T-helper 1 cell treated with Interleukin-12 subunit alpha and Interleukin-12 subunit beta and Interleukin-4 antibody, amounts not matched to agents 30 ng/mL and 1 ng/mL, for 36 hours (primary cell): ENCODE measurements around the gene HSP90AA1. TPM values are rescaled to one million over a fixed set of nuclear protein-coding genes. Genes with fewer than 3 reads are reported as not detected.
"Not testable (repeated sequence)": the region's sequence is repeated elsewhere in the genome, so short reads cannot be mapped to it uniquely, and the experiment has no call there.

Source experiments
- intact Hi-C: fragments of 100-400 bp; cut with micrococcal nuclease; formaldehyde crosslinking; loops from one replicate; pipeline ENCODE4 v1.15.1; 2024
- total RNA-seq: library from RNA; stranded (reverse); gene quantifications from 2 replicates; pipeline ENCODE4 v1.2.3, GENCODE V29; 2022

The HSP90AA1 gene
- 580 and 595 TPM in 2 replicates for total RNA-seq

DNA sequence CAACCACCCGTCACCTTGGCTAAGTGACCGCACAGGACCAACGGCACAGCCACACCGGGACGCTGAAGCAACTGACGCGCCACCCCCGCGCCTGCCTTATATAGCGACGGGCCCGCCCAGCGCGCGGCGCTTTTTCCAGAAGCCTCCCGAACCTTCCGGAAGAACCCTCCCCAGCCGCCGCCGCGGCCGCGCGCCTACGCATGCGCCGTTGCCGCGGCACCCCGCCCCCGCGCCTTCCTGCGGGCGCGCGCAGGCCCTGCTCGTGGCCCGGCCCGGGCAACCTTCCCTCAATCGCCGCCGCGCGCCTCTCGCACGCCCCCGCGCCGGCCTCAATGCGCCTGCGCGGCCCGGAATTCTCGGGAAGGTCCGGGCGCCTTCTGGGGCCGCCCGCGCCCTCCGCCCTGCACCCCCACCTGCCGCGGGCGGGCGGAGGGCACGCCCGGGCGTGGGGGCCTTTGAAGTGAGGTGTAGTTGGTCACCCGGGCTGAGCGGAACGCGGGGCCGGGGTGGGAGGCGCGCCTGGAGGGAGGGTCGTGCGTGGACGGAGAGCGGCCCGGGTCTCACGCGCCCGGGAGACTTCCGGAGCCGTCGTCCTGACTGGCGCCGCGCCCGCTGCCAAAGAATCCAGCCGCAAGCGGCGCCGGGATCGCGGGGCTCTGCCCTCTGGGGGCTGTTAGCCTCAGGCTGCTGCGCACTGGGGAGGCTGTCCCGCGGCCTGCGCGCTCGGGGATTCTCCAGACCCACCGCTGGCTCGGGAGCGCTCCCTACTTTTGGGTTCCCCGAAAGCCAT lies at the start of gene HSP90AA1:
HSP90AA1 (minus strand) TSS at position 73 of the 790 bp plus-strand sequence. CDS start 666 bp downstream, outside the sequence.
- intact Hi-C loops: loop anchor here (1.0 to 10.0 kb wide), 13 partner anchors 52 to 1248 kb away; partner anchors contain the start of genes CINP, DYNC1H1, EIF5 and PPP2R5C

GRCh38 chr14:102135456-102135855 lies 48.6 kb upstream of the HSP90AA1 start:
- intact Hi-C loops: loop anchor here (5.0 kb wide), 2 partner anchors 323 to 377 kb away; no protein-coding TSS in a partner anchor

GRCh38 chr14:102134719-102135118 lies 47.9 kb upstream of the HSP90AA1 start:
- intact Hi-C loops: loop anchor here (5.0 kb wide), 2 partner anchors 322 to 378 kb away; no protein-coding TSS in a partner anchor

GRCh38 chr14:102134021-102134420 lies 47.2 kb upstream of the HSP90AA1 start:
- intact Hi-C loops: not testable (repeated sequence)

DNA sequence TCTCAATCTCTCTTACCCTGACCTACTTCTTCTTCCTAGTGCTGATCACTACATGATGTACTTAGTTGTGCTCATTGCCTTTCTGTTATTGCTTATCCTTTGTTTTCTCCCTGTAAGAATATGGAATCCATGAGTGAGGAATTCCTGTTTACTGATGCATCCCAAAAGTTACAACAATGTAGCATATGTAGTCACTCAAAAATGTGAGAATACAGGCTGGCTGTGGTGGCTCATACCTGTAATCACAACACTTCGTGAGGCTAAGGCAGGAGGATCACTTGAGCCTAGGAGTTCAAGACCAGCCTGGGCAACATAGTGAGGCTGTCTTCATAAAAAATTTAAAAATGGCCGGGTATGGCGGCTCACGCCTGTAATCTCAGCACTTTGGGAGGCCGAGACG lies 44.9 kb upstream of the HSP90AA1 start:
- intact Hi-C loops: no loop called here

GRCh38 chr14:102126807-102127455 lies 40.1 kb upstream of the HSP90AA1 start:
- intact Hi-C loops: no loop called here

GRCh38 chr14:102125546-102125945 lies 38.7 kb upstream of the HSP90AA1 start:
- intact Hi-C loops: no loop called here

DNA sequence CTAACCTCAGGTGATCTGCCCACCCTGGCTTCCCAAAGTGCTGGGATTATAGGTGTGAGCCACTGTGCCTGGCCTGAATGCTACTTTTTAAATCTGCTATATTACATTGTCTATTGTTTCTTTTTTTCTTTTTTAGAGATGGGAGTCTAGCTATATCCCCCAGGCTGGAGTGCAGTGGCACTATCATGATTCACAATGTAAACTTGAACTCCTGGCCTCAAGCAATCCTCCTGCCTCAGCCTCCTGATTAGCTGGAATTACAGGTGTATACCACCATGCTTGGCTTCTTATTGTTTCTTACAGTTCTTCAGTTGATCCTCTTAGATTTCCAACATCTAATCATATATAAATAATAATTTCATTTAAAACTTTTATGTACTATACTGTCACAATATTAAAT lies 37.6 kb upstream of the HSP90AA1 start:
- intact Hi-C loops: no loop called here

- intact Hi-C loops: no loop called here
Observed at GRCh38 chr14:102121567-102121966, 34.7 kb upstream of the HSP90AA1 start.

DNA sequence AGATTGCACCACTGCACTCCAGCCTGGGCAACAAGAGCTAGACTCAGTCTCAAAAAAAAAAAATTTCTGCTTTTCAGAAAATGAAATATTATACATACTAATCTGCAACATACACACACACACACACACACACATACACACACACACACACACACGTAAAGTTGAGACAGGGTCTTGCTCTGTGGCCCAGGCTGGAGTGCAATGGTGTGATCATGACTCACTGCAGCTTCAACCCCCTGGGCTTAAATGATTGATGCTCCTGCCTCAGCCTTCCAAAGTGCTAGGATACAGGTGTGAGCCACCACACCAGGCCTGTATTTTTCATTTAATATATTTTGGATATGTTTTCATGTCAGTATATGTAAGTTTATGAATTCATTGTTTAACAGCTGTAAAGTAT lies 34.0 kb upstream of the HSP90AA1 start:
- intact Hi-C loops: no loop called here

DNA sequence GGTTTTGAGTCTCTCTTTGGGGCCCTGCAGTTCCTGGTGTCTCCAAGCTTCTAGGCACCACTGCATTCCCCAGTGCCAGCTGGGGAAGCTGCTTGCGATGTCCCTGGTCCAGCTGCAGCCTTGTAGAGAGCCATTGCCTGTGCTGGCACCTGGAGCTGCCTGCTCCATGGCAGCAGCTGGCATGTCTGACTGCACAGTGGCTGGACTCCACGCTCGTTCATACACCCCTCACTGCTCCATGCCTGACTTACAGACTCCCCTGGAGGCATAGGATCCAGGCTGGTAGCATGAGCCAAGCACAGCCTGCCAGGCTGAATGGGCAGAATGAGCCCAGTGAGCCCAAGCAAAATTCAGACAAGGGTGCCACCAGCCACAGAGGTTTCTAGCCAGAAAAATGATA lies 31.0 kb upstream of the HSP90AA1 start:
- intact Hi-C loops: no loop called here

DNA sequence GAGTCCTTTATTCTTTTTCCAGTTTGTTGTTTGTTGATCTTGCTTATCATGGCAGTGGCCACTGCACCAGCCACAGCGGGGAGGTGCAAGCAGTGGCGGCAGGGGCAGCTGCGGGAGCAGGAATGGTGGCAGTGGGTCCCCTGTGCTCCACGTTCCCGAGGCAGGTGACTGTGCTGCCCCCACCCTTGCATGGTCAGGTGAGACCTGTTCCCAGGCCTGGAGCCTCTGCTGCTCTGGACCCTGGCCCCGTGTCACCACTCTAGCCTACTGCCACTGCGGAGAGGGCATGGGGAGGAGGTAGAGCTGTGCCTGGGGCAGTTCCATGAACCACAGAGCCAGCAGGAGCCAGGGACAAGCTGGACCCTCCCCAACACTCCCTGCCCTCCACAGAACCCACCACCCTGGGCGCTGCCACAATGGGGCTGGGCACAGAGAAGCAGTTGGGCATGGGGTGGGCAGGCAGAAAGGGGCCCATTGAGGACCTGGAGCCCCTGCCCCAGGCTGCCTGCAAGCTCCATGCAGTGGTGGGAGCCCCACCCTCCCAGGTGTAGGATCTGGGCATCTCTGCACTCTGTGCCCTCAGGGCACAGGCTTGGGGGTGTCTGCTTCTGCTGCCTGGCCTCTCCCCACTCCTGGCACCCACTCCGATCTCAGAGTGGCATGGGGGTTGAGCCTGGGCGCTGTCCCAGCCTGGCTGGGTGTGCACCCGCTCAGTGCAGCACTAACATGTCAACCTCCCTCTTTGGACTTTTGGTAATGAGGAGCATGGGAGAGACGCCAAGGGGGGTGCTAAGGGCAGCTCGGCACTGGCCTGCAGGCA lies 29.7 kb upstream of the HSP90AA1 start:
- intact Hi-C loops: no loop called here

DNA sequence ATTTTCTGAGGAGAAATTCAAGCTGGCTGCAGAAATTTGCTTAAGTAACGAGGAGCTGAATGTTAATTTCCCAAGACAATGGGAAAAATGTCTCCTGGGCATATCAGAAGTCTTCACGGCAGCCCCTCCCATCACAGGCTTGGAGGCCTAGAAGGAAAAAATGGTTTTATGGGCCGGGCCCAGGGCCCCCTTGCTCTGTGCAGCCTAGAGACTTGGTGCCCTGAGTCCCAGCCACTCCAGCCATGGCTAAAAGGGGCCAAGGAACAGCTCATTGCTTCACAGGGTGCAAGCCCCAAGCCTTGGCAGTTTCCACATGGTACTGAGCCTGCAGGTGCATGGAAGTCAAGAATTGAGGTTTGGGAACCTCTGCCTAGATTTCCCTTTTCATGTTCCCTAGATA lies 24.3 kb upstream of the HSP90AA1 start:
- intact Hi-C loops: no loop called here

DNA sequence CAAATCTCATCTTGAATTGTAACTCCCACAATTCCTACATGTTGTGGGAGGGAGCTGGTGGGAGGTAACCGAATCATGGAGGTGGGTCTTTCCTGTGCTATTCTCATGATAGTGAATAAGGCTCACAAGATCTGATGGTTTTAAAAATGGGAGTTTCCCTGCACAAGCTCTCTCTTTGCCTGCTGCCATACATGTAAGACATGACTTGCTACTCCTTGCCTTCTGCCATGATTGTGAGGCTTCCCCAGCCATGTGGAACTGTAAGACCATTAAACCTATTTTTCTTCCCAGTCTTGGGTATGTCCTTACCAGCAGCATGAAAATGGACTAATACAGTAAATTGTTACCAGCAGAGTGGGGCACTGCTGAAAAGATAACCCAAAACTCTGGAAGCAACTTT lies 22.5 kb upstream of the HSP90AA1 start:
- intact Hi-C loops: not testable (repeated sequence)

GRCh38 chr14:102105369-102105768 lies 18.5 kb upstream of the HSP90AA1 start:
- intact Hi-C loops: no loop called here

GRCh38 chr14:102103062-102103695 lies 16.3 kb upstream of the HSP90AA1 start:
- intact Hi-C loops: no loop called here

DNA sequence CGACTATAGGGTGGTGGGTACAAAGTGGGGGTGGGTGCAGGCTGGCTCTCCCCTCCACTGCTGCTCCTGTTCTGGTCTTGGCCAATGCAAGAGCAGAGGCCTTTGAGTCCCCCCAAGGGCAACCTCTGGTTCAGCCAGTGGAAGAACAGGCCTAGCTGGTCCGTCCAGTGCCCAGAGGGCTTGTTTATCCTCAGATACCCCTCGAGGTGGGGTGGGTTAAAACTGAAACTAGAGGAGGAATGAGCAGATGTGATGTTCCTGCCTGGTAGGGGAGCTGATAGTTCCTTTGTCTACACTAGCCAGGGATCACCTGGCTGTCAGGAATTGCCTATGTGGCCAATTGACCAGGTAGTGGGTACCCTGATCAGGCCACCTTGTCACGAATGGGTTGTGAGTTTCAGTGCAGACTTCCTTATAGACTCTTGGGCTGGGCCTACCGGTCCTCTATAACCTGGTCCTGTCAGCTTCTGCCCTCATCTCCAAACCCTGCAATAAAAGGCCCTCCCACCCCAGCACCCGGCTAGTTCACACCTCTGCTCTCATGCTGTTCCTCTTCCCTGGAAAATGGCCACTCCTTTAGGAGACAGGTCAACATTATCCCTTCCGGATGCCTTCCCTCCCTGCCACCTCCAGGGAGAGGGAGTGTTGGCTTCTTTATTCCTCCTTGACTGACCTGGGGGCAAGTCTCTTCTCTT lies 10.7 kb upstream of the HSP90AA1 start:
- intact Hi-C loops: no loop called here

- intact Hi-C loops: loop anchor here (1.0 kb wide), 5 partner anchors 8 to 389 kb away; no protein-coding TSS in a partner anchor
Observed at GRCh38 chr14:102096569-102097188, 9.8 kb upstream of the HSP90AA1 start.

DNA sequence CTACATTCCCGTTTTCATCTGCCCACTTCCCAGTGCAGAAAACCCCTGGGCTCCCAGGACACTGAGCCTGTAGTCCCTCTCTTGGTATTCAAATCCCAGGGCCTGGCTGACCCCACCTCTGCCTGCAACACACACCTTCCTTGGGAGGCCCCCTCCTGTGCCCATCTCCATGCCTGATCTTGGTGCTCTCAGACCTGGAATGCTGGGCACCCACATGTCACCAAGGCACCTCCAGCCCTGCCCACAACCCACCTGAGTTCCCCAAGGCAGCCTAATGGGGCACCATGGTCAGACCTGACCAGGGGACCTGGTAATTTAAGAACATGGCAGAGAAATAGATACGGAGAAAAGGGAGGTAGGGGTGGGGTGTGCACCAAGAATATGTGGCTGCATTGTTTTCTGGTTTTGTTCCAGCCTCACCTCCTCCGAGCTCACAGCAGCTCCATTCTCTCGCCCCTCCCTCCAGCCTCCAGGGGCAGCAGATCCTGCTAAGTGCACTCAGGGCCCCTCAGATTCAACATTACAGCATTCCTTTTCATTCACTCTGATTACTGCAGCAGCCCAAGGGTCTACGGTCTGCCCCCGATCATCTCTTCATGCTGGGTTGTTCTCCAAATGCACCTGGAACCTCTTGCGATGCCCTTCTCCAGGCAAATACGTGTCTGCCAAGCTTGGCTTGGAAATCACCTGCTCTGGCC lies 9.2 kb upstream of the HSP90AA1 start:
- intact Hi-C loops: loop anchor here (1.0 kb wide), 5 partner anchors 8 to 389 kb away; no protein-coding TSS in a partner anchor
